ENCODE data around the gene TMEM35A. TPM values are rescaled to one million over a fixed set of nuclear protein-coding genes. Genes with fewer than 3 reads are reported as not detected.
A peak's percentile ranks its signal among the peaks of the same experiment; 100 is the strongest.
"Not testable (repeated sequence)": the region's sequence is repeated elsewhere in the genome, so short reads cannot be mapped to it uniquely, and the experiment has no call there.

Gene TMEM35A
- total RNA-seq, 4 donors from 2014 or later = 0.67 to 2.1 TPM; not detected in 2

GRCh38 chrX:101051549-101052302 lies 27.0 kb upstream of the TMEM35A start, which contains the start of gene TRMT2B:
TRMT2B (minus strand) TSS chrX:101052111; CDS start chrX:101042289, 9,822 bp downstream.
- Histone ChIP-seq H3K4me3 (peak within 1 kb of the TSS; percentile 52 to 70 (median 62)), H3K36me3 (no peaks in the 10 kb centered on the region), H3K9me3 (no peaks in the 10 kb centered on the region), H3K27ac (peak within 1 kb of the TSS; percentile 82 to 95 (median 92)), H3K4me1 (peaks cover 0 to 12% (median 0%) of the 10 kb centered on the region in 4 donors), H3K27me3 (no peaks in the 10 kb centered on the region)
- peak; percentile 85 to 94 (median 88) for DNase-seq
- TF ChIP-seq, protein P1, sequence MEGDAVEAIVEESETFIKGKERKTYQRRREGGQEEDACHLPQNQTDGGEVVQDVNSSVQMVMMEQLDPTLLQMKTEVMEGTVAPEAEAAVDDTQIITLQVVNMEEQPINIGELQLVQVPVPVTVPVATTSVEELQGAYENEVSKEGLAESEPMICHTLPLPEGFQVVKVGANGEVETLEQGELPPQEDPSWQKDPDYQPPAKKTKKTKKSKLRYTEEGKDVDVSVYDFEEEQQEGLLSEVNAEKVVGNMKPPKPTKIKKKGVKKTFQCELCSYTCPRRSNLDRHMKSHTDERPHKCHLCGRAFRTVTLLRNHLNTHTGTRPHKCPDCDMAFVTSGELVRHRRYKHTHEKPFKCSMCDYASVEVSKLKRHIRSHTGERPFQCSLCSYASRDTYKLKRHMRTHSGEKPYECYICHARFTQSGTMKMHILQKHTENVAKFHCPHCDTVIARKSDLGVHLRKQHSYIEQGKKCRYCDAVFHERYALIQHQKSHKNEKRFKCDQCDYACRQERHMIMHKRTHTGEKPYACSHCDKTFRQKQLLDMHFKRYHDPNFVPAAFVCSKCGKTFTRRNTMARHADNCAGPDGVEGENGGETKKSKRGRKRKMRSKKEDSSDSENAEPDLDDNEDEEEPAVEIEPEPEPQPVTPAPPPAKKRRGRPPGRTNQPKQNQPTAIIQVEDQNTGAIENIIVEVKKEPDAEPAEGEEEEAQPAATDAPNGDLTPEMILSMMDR (IDR thresholded peaks at IDR 0.05) = no peak
- TF ChIP-seq POLR2A (IDR thresholded peaks at IDR 0.05) = peak in 1 of 2 donors; percentile 7

DNA sequence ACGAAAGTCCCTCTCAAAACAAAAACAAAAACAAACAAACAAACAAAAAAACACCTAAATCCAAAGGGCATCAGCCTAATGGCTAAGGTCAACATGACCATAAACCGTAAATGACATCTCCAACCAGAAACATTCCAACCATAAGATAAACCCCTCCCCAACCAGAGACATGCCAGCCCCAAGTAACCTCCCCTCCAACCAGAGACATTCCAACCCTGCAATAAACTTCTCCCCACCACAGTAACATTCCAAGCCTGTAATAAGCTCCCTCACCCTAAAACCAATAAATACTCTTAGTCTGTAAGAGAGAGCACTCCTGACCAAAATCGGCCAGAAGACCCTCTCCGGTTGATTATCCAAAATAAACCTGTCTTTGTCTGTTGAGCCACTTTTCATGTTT lies 22.1 kb upstream of the TMEM35A start:
- H3K36me3 ChIP-seq, DNase-seq, H3K9me3 ChIP-seq, H3K4me1 ChIP-seq, H3K27ac ChIP-seq, H3K27me3 ChIP-seq, H3K4me3 ChIP-seq: not testable (repeated sequence)

DNA sequence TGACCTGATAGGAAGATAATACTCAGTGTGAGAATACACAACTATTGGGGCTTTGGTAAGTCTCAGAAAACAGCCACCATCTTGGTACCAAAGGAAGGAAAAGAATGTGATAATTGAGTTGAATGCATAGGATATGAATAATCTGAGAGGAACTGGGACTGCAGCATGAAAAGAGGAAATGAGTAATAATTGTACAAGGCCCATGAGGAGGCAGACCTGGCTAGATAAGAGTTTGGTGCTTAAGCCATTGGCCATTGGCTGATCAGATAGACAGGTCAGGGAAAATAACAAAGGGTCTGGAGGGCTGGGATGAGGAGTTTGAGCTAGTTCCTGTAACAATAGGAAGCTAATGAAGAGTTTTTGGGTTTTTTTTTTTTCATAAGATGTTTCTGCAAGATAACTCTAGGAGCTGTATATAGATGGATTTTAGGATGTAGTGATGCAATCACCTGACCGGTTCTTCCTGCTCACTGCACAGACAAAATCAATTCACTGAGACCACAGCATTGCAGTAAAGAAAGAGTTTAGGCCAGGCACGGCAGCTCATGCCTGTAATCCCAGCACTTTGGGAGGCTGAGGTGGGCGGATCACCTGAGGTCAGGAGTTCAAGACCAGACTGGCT lies 21.5 kb upstream of the TMEM35A start:
- DNase-seq = no peak
- Histone ChIP-seq H3K27ac (no peak overlapping the region), H3K4me3 (no peak overlapping the region), H3K27me3 (no peaks in the 10 kb centered on the region), H3K4me1 (no peaks in the 10 kb centered on the region), H3K9me3 (no peaks in the 10 kb centered on the region), H3K36me3 (no peaks in the 10 kb centered on the region)
- TF ChIP-seq POLR2A (IDR thresholded peaks at IDR 0.05) = no peak
- TF ChIP-seq, protein P1 (IDR thresholded peaks at IDR 0.05) = no peak

- Histone ChIP-seq H3K4me1 (no peaks in the 10 kb centered on the region), H3K36me3 (no peaks in the 10 kb centered on the region), H3K4me3 (no peak overlapping the region), H3K27me3 (no peaks in the 10 kb centered on the region), H3K27ac (no peak overlapping the region), H3K9me3 (no peaks in the 10 kb centered on the region)
- DNase-seq = no peak
- TF ChIP-seq, protein P1 (IDR thresholded peaks at IDR 0.05) = no peak
- no peak for TF ChIP-seq POLR2A (IDR thresholded peaks at IDR 0.05)
Observed at GRCh38 chrX:101062176-101062575, 16.5 kb upstream of the TMEM35A start.

DNA sequence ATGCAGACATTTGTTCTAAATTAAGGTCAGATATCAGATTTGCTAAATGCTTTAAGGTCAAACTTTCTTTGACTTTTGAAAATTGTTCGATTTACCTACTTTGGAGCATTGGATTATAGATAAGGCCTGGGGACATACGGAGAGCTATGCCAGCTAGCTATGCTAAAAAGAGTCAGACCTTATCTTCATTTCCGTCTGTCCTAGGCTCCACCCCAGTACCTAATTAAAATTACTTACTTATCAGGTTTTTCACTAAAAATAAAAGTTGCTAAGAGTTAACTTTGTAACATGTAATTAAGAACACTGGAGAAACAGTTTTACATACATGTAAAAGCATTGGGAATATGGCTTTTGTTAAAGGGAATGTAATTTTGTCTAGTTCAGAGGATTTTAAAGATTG lies 7.1 kb upstream of the TMEM35A start:
- TF ChIP-seq, protein P1 (IDR thresholded peaks at IDR 0.05) = no peak
- no peak for TF ChIP-seq POLR2A (IDR thresholded peaks at IDR 0.05)
- H3K9me3 ChIP-seq = no peaks in the 10 kb centered on the region
- no peak overlapping the region for H3K27ac ChIP-seq
- no peaks in the 10 kb centered on the region for H3K27me3 ChIP-seq
- H3K4me3 ChIP-seq = no peak overlapping the region
- no peak for DNase-seq
- no peaks in the 10 kb centered on the region for H3K36me3 ChIP-seq
- no peaks in the 10 kb centered on the region for H3K4me1 ChIP-seq

DNA sequence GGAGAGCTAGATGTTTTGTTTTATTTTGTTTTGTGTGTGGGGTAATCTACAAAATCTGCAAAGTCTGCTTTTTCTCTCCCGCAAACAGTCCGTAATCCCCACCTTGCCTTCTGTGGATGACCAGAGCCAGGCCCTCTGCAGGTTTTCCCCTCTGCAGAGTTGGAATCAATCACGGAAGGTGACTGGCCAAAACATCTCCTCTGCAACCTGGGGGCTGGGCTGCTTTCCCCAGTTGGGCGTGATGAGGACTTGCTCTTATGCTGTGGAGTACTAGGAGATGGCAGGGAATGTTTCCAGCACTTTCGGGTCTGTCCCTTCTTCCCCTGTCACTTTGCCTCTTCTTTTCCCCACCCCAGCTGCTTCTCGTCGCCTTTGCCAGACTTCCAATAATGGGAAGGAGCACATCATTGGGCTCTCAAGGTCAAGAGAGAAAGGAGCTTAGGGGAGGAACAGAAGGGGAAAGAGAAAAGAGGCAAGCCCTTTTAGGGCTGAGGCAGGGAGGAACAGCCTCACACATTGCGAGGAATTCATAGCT lies 1.1 kb downstream of the TMEM35A start:
- TF ChIP-seq POLR2A (IDR thresholded peaks at IDR 0.05) = no peak
- TF ChIP-seq, protein P1 (IDR thresholded peaks at IDR 0.05) = no peak
- no peaks in the 10 kb centered on the region for H3K27me3 ChIP-seq
- H3K4me1 ChIP-seq = no peaks in the 10 kb centered on the region
- H3K36me3 ChIP-seq = no peaks in the 10 kb centered on the region
- H3K9me3 ChIP-seq = no peaks in the 10 kb centered on the region
- no peak for DNase-seq
- H3K27ac ChIP-seq = no peak overlapping the region
- H3K4me3 ChIP-seq = peak overlapping the region in 1 of 4 donors; percentile 45
